Suprapubic skin (tissue), 4 donors: Measurements from ENCODE around the gene PAK1. TPM values are rescaled to one million over a fixed set of nuclear protein-coding genes. Genes with fewer than 3 reads are reported as not detected.

Experiments
- DNase-seq, 2 donors: peaks; one replicate each; pipeline ENCODE4 v3.0.0-alpha.2; 2019; ENCODE audit warnings: low spot score in 2 of 2
- H3K27ac ChIP-seq: fragments of 200-600 bp; sonication (generic); one replicate; pipeline ENCODE4 v1.5.1; 2019
- H3K27me3 ChIP-seq: fragments of 200-600 bp; sonication (generic); one replicate; pipeline ENCODE4 v1.5.1; 2019
- H3K36me3 ChIP-seq: fragments of 200-600 bp; sonication (generic); one replicate; pipeline ENCODE4 v1.5.1; 2019
- H3K4me1 ChIP-seq: fragments of 200-600 bp; sonication (generic); one replicate; pipeline ENCODE4 v1.5.1; 2019
- H3K4me3 ChIP-seq: fragments of 200-600 bp; sonication (generic); one replicate; pipeline ENCODE4 v1.5.1; 2019; ENCODE audit warnings: mild to moderate bottlenecking
- H3K9me3 ChIP-seq: fragments of 200-600 bp; sonication (generic); one replicate; pipeline ENCODE4 v1.5.1; 2019
- EP300 ChIP-seq: sonication (generic); formaldehyde crosslinking; IDR thresholded peaks from one replicate; pipeline ENCODE4 v1.6.1; 2017; ENCODE audit warnings: antibody characterized with exemption
- POLR2A ChIP-seq, 2 donors: fragments of 450-650 bp; IDR thresholded peaks; one replicate each; pipeline ENCODE4 v1.6.1; 2017; ENCODE audit warnings: antibody characterized with exemption in 2 of 2, mild to moderate bottlenecking in 2 of 2, moderate library complexity in 2 of 2
- POLR2AphosphoS5 ChIP-seq, 3 donors: sonication (generic); formaldehyde crosslinking; IDR thresholded peaks; one replicate each; pipeline ENCODE4 v1.6.1; 2017; ENCODE audit warnings: antibody characterized with exemption in 3 of 3
- WGBS: methylation state at CpG from one replicate; pipeline ENCODE4 v1.1.5; 2018; 5-methylcytosine and 5-hydroxymethylcytosine counted together
- total RNA-seq, 4 donors: library from RNA; depleted of rRNA; stranded (reverse); fragments of >200 nt; gene quantifications; one replicate each; pipeline ENCODE4 v1.1.0, GENCODE V29; 2016
- TF ChIP-seq, protein P1 (sequence below), 2 donors: fragments of 200-600 bp in 1 of 2; fragments of 450-650 bp in 1 of 2; sonication (generic) in 1 of 2; IDR thresholded peaks; one replicate each; pipeline ENCODE4 v1.5.1; 2016 to 2019; ENCODE audit warnings: antibody characterized with exemption in 2 of 2, mild to moderate bottlenecking in 1 of 2, moderate library complexity in 1 of 2

Gene PAK1
- total RNA-seq, 4 donors from 2014 or later: 23.4 to 47.9 (median 28.9) TPM

DNA sequence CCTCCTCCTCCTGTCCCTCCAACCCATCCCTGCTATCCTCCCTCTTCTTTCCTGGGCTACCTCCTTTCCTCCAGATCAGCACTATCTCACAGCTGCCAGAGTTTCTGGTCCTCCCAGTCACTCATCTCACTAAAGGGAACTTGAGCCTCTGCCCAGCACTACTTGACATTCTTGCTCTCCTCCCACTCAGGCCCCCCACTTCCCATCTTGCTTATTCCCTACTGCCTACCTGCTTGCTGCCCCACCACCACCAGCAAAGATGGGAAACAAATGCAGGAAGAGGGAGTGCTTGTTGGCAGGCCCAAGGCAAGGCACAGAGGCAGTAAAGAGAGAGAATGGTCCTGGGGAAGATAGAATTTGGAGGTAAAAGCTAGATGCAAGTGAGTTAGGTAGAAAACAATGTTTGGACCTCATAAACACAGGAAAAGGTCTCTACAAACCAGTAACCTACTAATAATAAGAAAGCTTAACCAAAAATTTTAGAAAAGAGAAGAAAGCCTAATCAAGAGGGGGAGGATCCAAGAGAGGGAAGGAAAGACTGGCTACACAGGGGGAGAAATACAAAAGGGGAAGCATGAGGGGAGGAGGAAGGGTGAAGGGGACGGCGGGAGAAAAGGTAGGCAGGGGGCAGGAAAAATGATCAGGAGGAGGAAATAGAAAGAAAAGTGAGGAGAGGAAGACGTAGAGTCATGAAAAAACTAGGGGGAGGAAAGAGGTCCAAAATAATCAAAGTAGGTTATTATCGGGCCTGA, 63.6 kb downstream of the PAK1 start:
- H3K27ac ChIP-seq: no peak overlapping the region
- no peaks in the 10 kb centered on the region for H3K9me3 ChIP-seq
- no peak for TF ChIP-seq POLR2A (IDR thresholded peaks at IDR 0.05)
- TF ChIP-seq EP300: no peak
- no peak for TF ChIP-seq POLR2AphosphoS5 (IDR thresholded peaks at IDR 0.05)
- TF ChIP-seq, protein P1, sequence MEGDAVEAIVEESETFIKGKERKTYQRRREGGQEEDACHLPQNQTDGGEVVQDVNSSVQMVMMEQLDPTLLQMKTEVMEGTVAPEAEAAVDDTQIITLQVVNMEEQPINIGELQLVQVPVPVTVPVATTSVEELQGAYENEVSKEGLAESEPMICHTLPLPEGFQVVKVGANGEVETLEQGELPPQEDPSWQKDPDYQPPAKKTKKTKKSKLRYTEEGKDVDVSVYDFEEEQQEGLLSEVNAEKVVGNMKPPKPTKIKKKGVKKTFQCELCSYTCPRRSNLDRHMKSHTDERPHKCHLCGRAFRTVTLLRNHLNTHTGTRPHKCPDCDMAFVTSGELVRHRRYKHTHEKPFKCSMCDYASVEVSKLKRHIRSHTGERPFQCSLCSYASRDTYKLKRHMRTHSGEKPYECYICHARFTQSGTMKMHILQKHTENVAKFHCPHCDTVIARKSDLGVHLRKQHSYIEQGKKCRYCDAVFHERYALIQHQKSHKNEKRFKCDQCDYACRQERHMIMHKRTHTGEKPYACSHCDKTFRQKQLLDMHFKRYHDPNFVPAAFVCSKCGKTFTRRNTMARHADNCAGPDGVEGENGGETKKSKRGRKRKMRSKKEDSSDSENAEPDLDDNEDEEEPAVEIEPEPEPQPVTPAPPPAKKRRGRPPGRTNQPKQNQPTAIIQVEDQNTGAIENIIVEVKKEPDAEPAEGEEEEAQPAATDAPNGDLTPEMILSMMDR (IDR thresholded peaks at IDR 0.05): no peak
- WGBS: 83% methylated on average over 4 of the region's 4 CpGs
- DNase-seq: no peak
- H3K4me1 ChIP-seq: peaks cover 25% of the 10 kb centered on the region
- H3K36me3 ChIP-seq: no peaks in the 10 kb centered on the region
- no peaks in the 10 kb centered on the region for H3K27me3 ChIP-seq
- no peak overlapping the region for H3K4me3 ChIP-seq

DNA sequence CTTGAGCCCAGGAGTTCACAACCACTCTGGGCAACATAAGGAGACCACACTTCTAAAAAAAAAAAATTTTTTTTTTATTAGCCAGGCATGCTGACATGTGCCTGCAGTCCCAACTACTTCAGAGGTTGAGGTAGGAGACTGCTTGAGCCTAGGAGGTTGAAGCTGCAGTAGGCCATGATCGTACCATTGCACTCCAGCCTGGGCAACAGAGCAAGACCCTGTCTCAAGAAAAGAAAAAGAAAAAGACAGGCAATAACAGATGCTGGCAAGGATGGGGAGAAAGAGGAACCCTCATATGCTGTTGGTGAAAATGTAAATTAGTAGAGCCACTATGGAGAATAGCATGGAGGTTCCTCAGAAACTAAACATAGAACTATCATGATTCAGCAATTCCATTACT, 64.8 kb downstream of the PAK1 start:
- Histone ChIP-seq H3K9me3 (no peaks in the 10 kb centered on the region), H3K27ac (no peak overlapping the region), H3K36me3 (no peaks in the 10 kb centered on the region), H3K27me3 (no peaks in the 10 kb centered on the region), H3K4me3 (no peak overlapping the region), H3K4me1 (peaks cover 25% of the 10 kb centered on the region)
- TF ChIP-seq EP300: no peak
- TF ChIP-seq POLR2A (IDR thresholded peaks at IDR 0.05): no peak
- TF ChIP-seq POLR2AphosphoS5 (IDR thresholded peaks at IDR 0.05): no peak
- TF ChIP-seq, protein P1 (IDR thresholded peaks at IDR 0.05): no peak
- WGBS: 95% methylated on average over 1 of the region's 1 CpG
- DNase-seq: no peak

DNA sequence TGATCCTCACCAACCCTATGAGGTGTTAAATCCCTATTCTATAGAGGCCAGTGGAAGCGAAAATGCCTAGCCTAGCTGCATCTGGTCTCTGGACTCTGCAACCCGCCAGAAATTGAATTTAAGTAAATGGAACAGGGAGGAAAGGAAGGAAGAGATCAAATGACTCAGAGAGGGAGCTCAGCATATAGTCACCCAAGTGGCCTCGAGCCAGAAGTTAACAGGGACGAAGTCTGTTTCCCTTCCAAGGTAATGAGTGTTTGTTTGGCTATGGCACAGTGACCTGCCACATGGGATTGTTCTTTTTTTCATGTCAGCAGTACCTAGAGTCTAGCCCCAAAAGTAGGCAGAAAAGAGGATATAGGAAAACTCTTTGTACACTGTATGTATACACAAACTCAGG, 66.3 kb downstream of the PAK1 start:
- TF ChIP-seq POLR2AphosphoS5 (IDR thresholded peaks at IDR 0.05) (no peak), EP300 (no peak), POLR2A (IDR thresholded peaks at IDR 0.05) (no peak)
- TF ChIP-seq, protein P1 (IDR thresholded peaks at IDR 0.05): no peak
- Histone ChIP-seq H3K36me3 (no peaks in the 10 kb centered on the region), H3K4me1 (peaks cover 25% of the 10 kb centered on the region), H3K9me3 (no peaks in the 10 kb centered on the region), H3K27me3 (no peaks in the 10 kb centered on the region), H3K27ac (no peak overlapping the region), H3K4me3 (no peak overlapping the region)
- WGBS: 23% methylated on average over 4 of the region's 4 CpGs
- DNase-seq: no peak

DNA sequence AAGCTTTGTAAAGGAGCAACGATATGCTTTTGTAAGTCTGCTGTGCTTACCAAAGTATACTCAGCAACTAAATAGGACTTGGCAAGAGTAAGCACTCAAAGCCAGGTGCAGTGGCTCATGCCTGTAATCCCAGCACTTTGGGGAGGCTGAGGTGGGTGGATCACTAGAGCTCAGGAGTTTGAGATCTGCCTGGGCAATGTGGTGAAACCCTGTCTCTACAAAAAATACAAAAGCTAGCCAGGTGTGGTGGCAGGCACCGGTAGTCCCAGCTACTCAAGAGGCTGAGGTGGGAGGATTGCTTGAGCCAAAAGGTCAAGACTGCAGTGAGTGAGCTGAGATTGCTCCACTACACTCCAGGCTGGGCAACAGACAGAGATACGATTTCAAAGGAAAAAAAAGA, 67.5 kb downstream of the PAK1 start:
- Histone ChIP-seq H3K27ac (no peak overlapping the region), H3K36me3 (no peaks in the 10 kb centered on the region), H3K9me3 (no peaks in the 10 kb centered on the region), H3K27me3 (no peaks in the 10 kb centered on the region), H3K4me1 (peaks cover 23% of the 10 kb centered on the region), H3K4me3 (no peak overlapping the region)
- no peak for DNase-seq
- TF ChIP-seq POLR2A (IDR thresholded peaks at IDR 0.05) (no peak), EP300 (no peak), POLR2AphosphoS5 (IDR thresholded peaks at IDR 0.05) (no peak)
- TF ChIP-seq, protein P1 (IDR thresholded peaks at IDR 0.05): no peak
- WGBS: 61% methylated on average over 3 of the region's 3 CpGs

DNA sequence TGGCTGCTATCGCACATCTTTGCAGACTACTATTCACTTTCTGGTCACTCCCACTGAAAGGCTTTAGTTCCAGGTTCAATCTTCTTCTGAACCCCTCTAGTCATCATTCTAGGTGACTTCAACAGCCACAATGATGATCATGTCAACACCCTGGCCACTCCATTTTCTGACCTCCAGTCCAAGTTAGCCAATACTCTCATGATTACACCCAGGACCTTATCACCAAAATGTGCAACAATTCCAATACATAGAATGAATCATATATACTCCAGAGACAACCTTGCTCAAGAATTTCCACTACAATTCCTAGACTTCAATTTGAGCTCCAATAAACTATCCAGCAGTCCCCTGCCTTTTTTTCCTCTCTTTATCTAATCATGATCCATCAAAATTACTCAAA, 70.7 kb downstream of the PAK1 start:
- Histone ChIP-seq H3K4me1 (peaks cover 17% of the 10 kb centered on the region), H3K9me3 (no peaks in the 10 kb centered on the region), H3K27me3 (no peaks in the 10 kb centered on the region), H3K27ac (no peak overlapping the region), H3K4me3 (no peak overlapping the region), H3K36me3 (no peaks in the 10 kb centered on the region)
- DNase-seq: no peak
- 95% methylated on average over 1 of the region's 1 CpG for WGBS
- no peak for TF ChIP-seq EP300
- TF ChIP-seq, protein P1 (IDR thresholded peaks at IDR 0.05): no peak
- no peak for TF ChIP-seq POLR2A (IDR thresholded peaks at IDR 0.05)
- no peak for TF ChIP-seq POLR2AphosphoS5 (IDR thresholded peaks at IDR 0.05)
